Neural cell (in vitro differentiated cells): ENCODE results near the gene CTBP2. TPM values are rescaled to one million over a fixed set of nuclear protein-coding genes. Genes with fewer than 3 reads are reported as not detected.

ENCODE experiments used
- H2AFZ ChIP-seq: fragments of 200-600, 300-800 bp; sonication (generic), shearing (Covaris generic); 2 replicates; pipeline ENCODE4 v1.6.0; 2014; ENCODE audit warnings: low read depth, mild to moderate bottlenecking, antibody characterized with exemption, low read length, moderate library complexity
- H3F3A ChIP-seq: fragments of 200-600 bp; shearing (Covaris generic); 2 replicates; pipeline ENCODE4 v1.6.1; 2016; ENCODE audit warnings: mild to moderate bottlenecking, moderate library complexity, mixed read lengths, antibody characterized with exemption, low read length; ENCODE audit not compliant: insufficient read depth, poor library complexity, severe bottlenecking
- H3K27ac ChIP-seq: fragments of 200-600, 300-800 bp; sonication (generic), shearing (Covaris generic); 2 replicates; pipeline ENCODE4 v1.5.1; 2014; ENCODE audit warnings: mild to moderate bottlenecking, low read length, moderate library complexity
- H3K27me3 ChIP-seq: fragments of 300-800, 200-600 bp; sonication (generic), shearing (Covaris generic); 2 replicates; pipeline ENCODE4 v1.6.0; 2014; ENCODE audit warnings: mild to moderate bottlenecking, low read depth, low read length, moderate library complexity; ENCODE audit not compliant: insufficient read depth
- H3K36me3 ChIP-seq: fragments of 300-800, 200-600 bp; sonication (generic), shearing (Covaris generic); 2 replicates; pipeline ENCODE4 v1.5.1; 2014; ENCODE audit warnings: mild to moderate bottlenecking, antibody characterized with exemption, low read length, moderate library complexity; ENCODE audit not compliant: insufficient read depth
- H3K4me2 ChIP-seq: fragments of 300-800, 200-600 bp; sonication (generic), shearing (Covaris generic); 2 replicates; pipeline ENCODE4 v1.6.0; 2014; ENCODE audit warnings: mild to moderate bottlenecking, low read length
- H3K4me3 ChIP-seq: fragments of 300-800, 200-600 bp; sonication (generic), shearing (Covaris generic); 2 replicates; pipeline ENCODE4 v1.5.1; 2014; ENCODE audit warnings: mild to moderate bottlenecking, low read length, moderate library complexity
- H3K79me2 ChIP-seq: fragments of 200-600 bp; shearing (Covaris generic); replicated peaks from 2 replicates; pipeline ENCODE4 v1.6.0; 2014; ENCODE audit warnings: mild to moderate bottlenecking, low read length, moderate library complexity; ENCODE audit not compliant: insufficient read depth
- H3K9ac ChIP-seq: fragments of 300-800, 200-600 bp; sonication (generic), shearing (Covaris generic); 2 replicates; pipeline ENCODE4 v1.6.1; 2016; ENCODE audit warnings: mild to moderate bottlenecking, low read length, mixed read lengths
- H3K9me2 ChIP-seq: fragments of 200-600 bp; shearing (Covaris generic); 2 replicates; pipeline ENCODE4 v1.6.1; 2016; ENCODE audit warnings: mild to moderate bottlenecking, low read length, mixed read lengths; ENCODE audit not compliant: insufficient read depth
- H3K9me3 ChIP-seq: fragments of 200-600, 300-800 bp; sonication (generic), shearing (Covaris generic); 2 replicates; pipeline ENCODE4 v1.6.1; 2016; ENCODE audit warnings: mild to moderate bottlenecking, mixed run types, low read length, moderate library complexity, mixed read lengths
- H4K20me1 ChIP-seq: fragments of 200-600 bp; shearing (Covaris generic); 2 replicates; pipeline ENCODE4 v1.6.1; 2016; ENCODE audit warnings: mild to moderate bottlenecking, mixed run types; ENCODE audit not compliant: insufficient read depth
- EP300 ChIP-seq: fragments of 450-650 bp; conservative IDR thresholded peaks from 2 replicates; pipeline ENCODE4 v1.6.1; 2014; ENCODE audit warnings: antibody characterized with exemption, mild to moderate bottlenecking, moderate library complexity; ENCODE audit not compliant: poor library complexity, severe bottlenecking
- EZH2 ChIP-seq: fragments of 200-600, 300-800 bp; shearing (Covaris generic), sonication (generic); IDR thresholded peaks from 2 replicates; pipeline ENCODE4 v1.6.1; 2014; ENCODE audit warnings: antibody characterized with exemption, low read length, borderline replicate concordance, mild to moderate bottlenecking; ENCODE audit not compliant: insufficient read depth, poor library complexity, severe bottlenecking
- MXI1 ChIP-seq: fragments of 450-650 bp; conservative IDR thresholded peaks from 2 replicates; pipeline ENCODE4 v1.6.1; 2014; ENCODE audit warnings: antibody characterized with exemption, mild to moderate bottlenecking; ENCODE audit not compliant: poor library complexity, severe bottlenecking
- POLR2AphosphoS5 ChIP-seq: IDR thresholded peaks from 2 replicates; pipeline ENCODE4 v1.6.1; 2012
- RAD21 ChIP-seq: fragments of 450-650 bp; conservative IDR thresholded peaks from 2 replicates; pipeline ENCODE4 v1.6.1; 2014; ENCODE audit warnings: antibody characterized with exemption, mild to moderate bottlenecking, moderate library complexity
- SMC3 ChIP-seq: fragments of 450-650 bp; conservative IDR thresholded peaks from 2 replicates; pipeline ENCODE4 v1.6.1; 2014; ENCODE audit warnings: antibody characterized with exemption, mild to moderate bottlenecking, moderate library complexity; ENCODE audit not compliant: poor library complexity
- TAF1 ChIP-seq: IDR thresholded peaks from 2 replicates; pipeline ENCODE4 v1.6.1; 2012; ENCODE audit warnings: low read depth
- polyA plus RNA-seq: library from polyadenylated mRNA; depleted of rRNA; stranded (reverse); fragments of >200 nt; gene quantifications from 2 replicates; pipeline ENCODE4 v1.2.3, GENCODE V29; 2014
- TF ChIP-seq, protein P1 (sequence below): IDR thresholded peaks from 2 replicates; pipeline ENCODE4 v1.6.1; 2012; ENCODE audit warnings: borderline replicate concordance
- TF ChIP-seq, protein P2 (sequence below): fragments of 450-650 bp; IDR thresholded peaks from 2 replicates; pipeline ENCODE4 v1.5.1; 2014; ENCODE audit warnings: antibody characterized with exemption, mild to moderate bottlenecking, moderate library complexity; ENCODE audit not compliant: poor library complexity, severe bottlenecking

CTBP2 gene
- polyA plus RNA-seq, 1 donor from 2014 or later = 59.5 TPM

DNA sequence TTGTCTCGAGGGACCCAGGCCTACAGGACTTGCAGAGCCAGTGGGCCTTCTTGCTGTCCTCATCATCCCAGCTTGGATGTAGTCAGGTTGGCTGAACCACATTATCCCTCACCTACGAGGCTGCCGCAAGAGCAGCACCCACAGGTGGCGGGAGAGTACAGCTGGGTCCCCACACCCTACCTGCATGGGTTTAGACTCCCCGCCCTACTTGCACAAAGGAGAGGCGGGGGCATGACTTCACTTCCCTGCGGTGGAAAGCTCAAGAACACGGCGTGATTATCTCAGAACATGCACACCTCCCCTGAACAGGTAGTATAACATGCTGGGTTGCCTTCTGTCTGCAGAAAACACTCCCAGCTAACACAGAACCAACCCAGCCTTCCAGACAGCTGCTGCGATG lies 57.5 kb downstream of the CTBP2 start:
- no peaks in the 10 kb centered on the region for H3K36me3 ChIP-seq
- TF ChIP-seq TAF1 (no peak), POLR2AphosphoS5 (no peak), EZH2 (no peak), MXI1 (no peak), EP300 (no peak), SMC3 (no peak), RAD21 (no peak)
- TF ChIP-seq, protein P1, sequence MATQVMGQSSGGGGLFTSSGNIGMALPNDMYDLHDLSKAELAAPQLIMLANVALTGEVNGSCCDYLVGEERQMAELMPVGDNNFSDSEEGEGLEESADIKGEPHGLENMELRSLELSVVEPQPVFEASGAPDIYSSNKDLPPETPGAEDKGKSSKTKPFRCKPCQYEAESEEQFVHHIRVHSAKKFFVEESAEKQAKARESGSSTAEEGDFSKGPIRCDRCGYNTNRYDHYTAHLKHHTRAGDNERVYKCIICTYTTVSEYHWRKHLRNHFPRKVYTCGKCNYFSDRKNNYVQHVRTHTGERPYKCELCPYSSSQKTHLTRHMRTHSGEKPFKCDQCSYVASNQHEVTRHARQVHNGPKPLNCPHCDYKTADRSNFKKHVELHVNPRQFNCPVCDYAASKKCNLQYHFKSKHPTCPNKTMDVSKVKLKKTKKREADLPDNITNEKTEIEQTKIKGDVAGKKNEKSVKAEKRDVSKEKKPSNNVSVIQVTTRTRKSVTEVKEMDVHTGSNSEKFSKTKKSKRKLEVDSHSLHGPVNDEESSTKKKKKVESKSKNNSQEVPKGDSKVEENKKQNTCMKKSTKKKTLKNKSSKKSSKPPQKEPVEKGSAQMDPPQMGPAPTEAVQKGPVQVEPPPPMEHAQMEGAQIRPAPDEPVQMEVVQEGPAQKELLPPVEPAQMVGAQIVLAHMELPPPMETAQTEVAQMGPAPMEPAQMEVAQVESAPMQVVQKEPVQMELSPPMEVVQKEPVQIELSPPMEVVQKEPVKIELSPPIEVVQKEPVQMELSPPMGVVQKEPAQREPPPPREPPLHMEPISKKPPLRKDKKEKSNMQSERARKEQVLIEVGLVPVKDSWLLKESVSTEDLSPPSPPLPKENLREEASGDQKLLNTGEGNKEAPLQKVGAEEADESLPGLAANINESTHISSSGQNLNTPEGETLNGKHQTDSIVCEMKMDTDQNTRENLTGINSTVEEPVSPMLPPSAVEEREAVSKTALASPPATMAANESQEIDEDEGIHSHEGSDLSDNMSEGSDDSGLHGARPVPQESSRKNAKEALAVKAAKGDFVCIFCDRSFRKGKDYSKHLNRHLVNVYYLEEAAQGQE = no peak
- TF ChIP-seq, protein P2, sequence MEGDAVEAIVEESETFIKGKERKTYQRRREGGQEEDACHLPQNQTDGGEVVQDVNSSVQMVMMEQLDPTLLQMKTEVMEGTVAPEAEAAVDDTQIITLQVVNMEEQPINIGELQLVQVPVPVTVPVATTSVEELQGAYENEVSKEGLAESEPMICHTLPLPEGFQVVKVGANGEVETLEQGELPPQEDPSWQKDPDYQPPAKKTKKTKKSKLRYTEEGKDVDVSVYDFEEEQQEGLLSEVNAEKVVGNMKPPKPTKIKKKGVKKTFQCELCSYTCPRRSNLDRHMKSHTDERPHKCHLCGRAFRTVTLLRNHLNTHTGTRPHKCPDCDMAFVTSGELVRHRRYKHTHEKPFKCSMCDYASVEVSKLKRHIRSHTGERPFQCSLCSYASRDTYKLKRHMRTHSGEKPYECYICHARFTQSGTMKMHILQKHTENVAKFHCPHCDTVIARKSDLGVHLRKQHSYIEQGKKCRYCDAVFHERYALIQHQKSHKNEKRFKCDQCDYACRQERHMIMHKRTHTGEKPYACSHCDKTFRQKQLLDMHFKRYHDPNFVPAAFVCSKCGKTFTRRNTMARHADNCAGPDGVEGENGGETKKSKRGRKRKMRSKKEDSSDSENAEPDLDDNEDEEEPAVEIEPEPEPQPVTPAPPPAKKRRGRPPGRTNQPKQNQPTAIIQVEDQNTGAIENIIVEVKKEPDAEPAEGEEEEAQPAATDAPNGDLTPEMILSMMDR = no peak

DNA sequence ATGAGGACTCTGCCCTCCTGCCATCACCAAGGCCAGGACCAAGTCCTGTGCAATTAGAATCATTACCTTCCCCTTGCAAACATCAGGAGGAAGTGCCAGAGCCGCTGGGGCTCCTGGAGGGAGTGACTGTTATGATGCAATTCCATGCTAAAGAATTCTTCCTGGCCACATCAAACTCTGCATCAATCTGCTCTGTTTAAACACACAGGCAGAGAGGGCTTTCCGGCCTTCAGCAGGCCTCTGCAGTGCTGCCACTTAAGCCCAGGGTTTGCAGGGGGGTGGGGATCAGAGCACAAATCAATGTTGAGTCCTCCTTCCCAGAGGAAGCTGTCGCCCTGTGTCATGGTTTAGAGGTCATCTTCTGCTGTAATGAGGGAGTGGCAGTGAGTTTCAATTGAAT lies 58.1 kb downstream of the CTBP2 start:
- Histone ChIP-seq H3K9me3 (no peaks in the 10 kb centered on the region), H3F3A (no peaks in the 10 kb centered on the region), H3K79me2 (peaks cover 71% of the 10 kb centered on the region), H3K27ac (no peak overlapping the region), H3K4me2 (no peak overlapping the region), H3K4me3 (no peak overlapping the region), H3K9me2 (no peaks in the 10 kb centered on the region), H3K36me3 (no peaks in the 10 kb centered on the region), H3K9ac (no peak overlapping the region), H2AFZ (no peak overlapping the region), H3K27me3 (no peaks in the 10 kb centered on the region), H4K20me1 (no peaks in the 10 kb centered on the region)
- TF ChIP-seq TAF1 = no peak
- TF ChIP-seq, protein P2 = no peak
- no peak for TF ChIP-seq SMC3
- TF ChIP-seq RAD21 = no peak
- TF ChIP-seq POLR2AphosphoS5 = no peak
- TF ChIP-seq MXI1 = no peak
- no peak for TF ChIP-seq EP300
- TF ChIP-seq, protein P1 = no peak
- no peak for TF ChIP-seq EZH2

More for the DNA sequence above, 57.5 kb downstream of the CTBP2 start:
- H3K4me3 ChIP-seq = no peak overlapping the region
- H3F3A ChIP-seq = no peaks in the 10 kb centered on the region
- no peaks in the 10 kb centered on the region for H4K20me1 ChIP-seq
- peaks cover 75% of the 10 kb centered on the region for H3K79me2 ChIP-seq
- H3K27ac ChIP-seq = no peak overlapping the region
- no peaks in the 10 kb centered on the region for H3K9me2 ChIP-seq
- no peaks in the 10 kb centered on the region for H3K9me3 ChIP-seq
- H3K9ac ChIP-seq = no peak overlapping the region
- no peaks in the 10 kb centered on the region for H3K27me3 ChIP-seq
- no peak overlapping the region for H2AFZ ChIP-seq
- H3K4me2 ChIP-seq = no peak overlapping the region
